ENCODE data around the gene GGPS1.

GRCh38 chr1:235292790-235293189, 35.6 kb upstream of the GGPS1 start:
- TF ChIP-seq CTCF (conservative IDR thresholded peaks at IDR 0.05 in 1 of 2, IDR thresholded peaks at IDR 0.05 in 1 of 2; ENCODE audit: extremely low read depth in 1 of 2, insufficient read depth in 1 of 2, low read depth in 1 of 2, low read length in 2 of 2) (no peak), EZH2 (IDR thresholded peaks at IDR 0.05; ENCODE audit: borderline replicate concordance, low read length) (no peak)

Data from mammary epithelial cell (primary cell).